T47D (cell line): ENCODE measurements around the gene PKD2.

ENCODE experiments used
- DNase-seq, 2 experiments: peaks; one replicate each; pipeline versions ENCODE4 v3.0.0 to v3.0.0-alpha.2; 2011 to 2012; ENCODE audit warnings: low read depth in 1 of 2, low spot score in 1 of 2
- JUND ChIP-seq: IDR thresholded peaks from 2 replicates; pipeline ENCODE4 v1.6.1; 2012; ENCODE audit warnings: low read depth
- in situ Hi-C: cut with HindIII; loops from 2 replicates; pipeline ENCODE4 v1.10.0; 2016; ENCODE audit warnings: low sequenced_read_pairs, low pct_unique_long_range_greater_than_20kb

PKD2 gene

DNA sequence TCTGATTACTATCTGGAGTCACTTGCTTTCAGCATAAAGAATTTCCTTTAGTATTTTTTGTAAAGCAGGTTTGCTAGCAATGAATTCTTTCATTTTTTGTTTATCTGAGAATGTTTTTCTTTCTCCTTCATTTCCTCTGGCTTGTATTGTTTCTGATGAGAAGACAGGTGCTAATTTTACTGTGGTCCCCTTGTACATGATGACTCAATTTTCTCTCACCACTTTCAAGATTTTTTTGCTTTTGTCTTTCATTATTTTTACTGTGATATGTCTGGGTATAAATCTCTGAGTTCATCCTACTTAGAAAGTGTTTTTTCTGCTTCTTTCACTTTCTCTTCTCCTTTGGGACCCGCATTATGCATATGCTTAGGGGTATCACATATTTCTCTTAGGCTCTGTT lies 62.6 kb downstream of the PKD2 start:
- no peak for TF ChIP-seq JUND
- in situ Hi-C loops: no loop called here
- DNase-seq: no peak

DNA sequence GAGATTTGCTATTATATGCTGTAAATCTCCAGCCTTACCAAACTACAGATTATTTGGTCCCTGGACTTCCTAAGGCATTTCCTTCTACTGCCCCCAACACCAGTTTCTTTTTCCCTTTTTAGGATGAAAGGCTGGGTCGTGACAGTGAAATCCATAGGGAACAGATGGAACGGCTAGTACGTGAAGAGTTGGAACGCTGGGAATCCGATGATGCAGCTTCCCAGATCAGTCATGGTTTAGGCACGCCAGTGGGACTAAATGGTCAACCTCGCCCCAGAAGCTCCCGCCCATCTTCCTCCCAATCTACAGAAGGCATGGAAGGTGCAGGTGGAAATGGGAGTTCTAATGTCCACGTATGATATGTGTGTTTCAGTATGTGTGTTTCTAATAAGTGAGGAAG lies 67.9 kb downstream of the PKD2 start:
- in situ Hi-C loops: no loop called here
- no peak for TF ChIP-seq JUND
- DNase-seq: no peak

DNA sequence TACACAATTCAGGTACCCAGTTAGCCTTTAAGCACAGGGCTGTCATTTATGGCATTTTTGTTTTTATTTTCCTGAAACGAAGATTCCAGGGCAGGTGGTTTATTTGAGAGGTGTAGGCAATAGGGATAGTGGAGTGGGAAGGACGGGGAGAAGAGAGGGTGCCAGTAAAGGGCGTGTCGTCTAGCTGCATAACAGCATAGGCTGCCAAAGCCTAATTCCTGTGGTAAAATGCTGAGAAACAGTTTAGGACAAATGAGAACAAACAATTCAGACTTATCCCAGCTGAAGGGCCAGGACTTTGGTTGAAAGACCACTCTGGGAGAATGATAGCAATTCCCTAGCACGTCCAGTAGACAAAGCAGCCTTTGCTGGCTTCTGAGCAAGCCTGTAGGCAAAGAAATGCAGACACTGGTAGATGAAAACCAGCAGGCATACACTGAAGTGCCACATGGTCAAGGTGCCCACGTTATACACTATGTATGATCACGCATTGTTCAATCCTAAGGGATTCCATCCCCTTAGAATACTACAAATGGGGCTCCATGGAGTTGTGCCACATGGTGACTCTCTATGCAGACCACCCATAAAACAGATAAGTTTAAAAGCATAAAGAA lies 70.6 kb downstream of the PKD2 start:
- no peak for TF ChIP-seq JUND
- in situ Hi-C loops: no loop called here
- DNase-seq: no peak

DNA sequence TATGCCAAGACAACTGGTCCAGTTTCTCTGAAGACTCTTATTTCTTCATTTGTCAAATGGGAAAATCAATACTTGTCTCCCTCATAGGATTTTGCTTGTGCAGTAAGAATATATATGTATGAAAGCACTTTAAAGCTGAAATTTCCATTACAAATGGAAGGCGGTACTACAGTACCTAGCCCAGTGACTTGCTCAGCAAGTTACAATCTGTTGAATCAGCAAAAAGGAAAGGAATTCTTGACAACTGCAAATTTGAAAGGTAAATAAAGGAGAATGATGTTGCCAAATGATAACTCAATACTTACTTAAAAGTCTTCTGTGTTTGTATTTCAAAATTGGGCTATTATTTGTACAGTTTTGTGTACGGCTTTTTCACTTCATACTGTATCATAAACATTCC lies 71.1 kb downstream of the PKD2 start:
- DNase-seq: no peak
- in situ Hi-C loops: no loop called here
- TF ChIP-seq JUND: no peak

DNA sequence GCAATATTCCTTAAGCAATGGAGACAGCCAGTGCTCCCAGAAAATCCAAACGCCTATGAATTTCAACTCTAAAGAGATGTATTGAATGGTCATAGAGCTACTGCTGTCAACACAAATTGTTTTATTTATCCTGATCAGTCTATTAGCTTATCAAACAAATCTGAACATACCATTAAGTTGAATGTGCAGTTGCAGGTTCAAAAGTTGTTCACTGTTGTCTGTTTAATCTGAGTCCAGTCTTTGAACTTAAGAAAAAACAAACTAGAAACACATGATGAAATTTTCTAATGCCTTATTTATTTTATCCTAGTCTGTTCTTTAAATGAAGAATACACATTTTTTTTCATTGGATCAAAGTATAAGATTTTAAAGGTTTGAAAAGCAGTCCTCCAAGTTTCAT lies 73.2 kb downstream of the PKD2 start:
- TF ChIP-seq JUND: no peak
- in situ Hi-C loops: no loop called here
- no peak for DNase-seq

DNA sequence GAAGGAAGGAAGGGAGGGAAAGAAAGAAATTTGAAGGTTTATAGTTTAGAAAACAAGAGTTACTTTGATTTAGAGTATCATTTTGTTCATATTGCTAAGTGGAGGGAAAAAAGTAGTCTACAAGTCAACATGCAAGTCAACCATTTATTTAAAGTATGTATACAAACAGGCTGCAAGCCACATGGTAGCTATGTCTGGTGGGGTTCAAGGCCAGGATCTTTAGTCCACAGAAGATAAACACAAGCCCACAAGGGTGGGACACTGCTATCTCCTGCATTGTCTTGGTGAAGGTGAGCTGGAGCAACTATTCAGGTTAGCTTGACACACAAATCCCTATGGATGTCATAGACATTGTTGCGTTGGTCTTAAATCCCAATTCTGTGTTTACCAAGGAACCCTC lies 79.6 kb downstream of the PKD2 start:
- no peak for TF ChIP-seq JUND
- DNase-seq: no peak

DNA sequence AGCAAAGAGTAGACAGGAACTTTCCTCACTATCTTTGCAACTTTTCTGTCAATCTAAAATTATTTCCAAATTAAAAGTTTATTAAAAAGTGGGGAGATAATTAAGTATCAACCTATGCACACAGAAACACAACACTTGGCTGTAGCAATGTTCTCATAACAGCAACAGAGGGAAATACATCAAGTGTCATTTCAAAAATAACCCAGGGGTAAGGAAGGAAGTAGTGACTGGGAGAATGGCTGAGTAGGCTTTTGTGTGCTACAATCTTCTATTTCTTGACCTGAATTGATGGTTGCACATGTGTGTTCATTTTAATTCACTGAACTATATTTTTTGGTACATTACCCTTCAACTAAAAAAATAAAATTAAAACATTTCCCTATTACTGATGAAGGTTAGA lies 83.5 kb downstream of the PKD2 start:
- in situ Hi-C loops: no loop called here
- DNase-seq: no peak
- TF ChIP-seq JUND: no peak

More for the DNA sequence above, 79.6 kb downstream of the PKD2 start:
- in situ Hi-C loops: no loop called here

DNA sequence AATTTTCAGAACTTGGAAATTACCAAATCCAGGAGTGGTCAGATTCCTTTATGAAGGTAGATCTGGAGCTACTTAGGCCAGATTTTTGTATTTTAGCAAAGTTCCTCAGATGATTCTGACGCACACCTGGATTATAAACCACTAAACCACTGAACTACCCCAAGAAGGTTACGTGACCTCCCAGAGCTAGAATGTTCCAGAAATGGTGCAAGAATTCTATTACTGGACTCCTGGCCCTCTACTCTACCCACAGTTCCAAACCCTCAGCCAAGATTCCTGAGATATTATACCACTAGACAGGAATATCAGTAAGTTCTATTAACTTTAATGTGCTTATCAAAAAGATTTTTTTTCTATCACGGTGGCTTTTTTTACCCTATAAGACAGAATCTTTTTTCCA lies 83.9 kb downstream of the PKD2 start:
- no peak for DNase-seq
- TF ChIP-seq JUND: no peak
- in situ Hi-C loops: no loop called here

DNA sequence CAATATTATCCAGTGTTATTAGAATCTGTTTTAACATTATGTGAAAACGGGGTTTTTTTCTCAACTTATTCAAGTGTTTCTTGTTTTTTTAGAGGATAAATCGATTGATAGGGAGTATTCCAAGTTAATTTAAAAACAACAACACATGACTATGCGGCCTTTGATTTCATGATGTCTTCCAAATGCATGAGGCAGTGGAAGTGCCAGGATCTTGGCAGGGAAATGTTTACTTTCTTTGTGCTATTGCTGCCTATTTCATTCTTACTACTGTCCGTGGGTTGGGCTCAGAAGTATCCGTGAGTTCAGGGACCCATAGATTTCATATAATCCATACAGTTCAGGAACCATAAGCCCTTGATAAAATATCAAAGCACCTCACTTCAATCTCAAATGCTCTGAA lies 86.4 kb downstream of the PKD2 start:
- in situ Hi-C loops: no loop called here
- DNase-seq: no peak

DNA sequence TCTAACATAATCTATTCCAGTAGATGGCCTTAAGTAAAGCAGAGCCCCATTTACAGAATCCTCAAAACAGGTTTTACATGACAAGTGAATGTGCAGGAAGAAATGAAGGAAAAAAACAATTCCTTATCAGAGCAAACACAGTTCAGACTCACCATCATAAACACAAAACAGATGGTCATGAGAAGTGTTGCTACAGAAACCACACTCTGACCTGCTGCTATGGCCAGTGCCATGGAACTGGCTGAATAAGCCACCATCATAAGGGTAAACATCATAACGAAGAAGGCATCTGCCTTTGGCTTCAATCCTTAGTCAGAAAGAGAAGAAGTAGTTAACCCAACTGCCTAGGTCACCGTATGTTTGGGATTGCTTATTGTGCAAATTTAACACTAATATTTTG lies 89.9 kb downstream of the PKD2 start:
- no peak for DNase-seq
- in situ Hi-C loops: no loop called here
- TF ChIP-seq JUND: no peak

More for the DNA sequence above, 86.4 kb downstream of the PKD2 start:
- TF ChIP-seq JUND: no peak

DNA sequence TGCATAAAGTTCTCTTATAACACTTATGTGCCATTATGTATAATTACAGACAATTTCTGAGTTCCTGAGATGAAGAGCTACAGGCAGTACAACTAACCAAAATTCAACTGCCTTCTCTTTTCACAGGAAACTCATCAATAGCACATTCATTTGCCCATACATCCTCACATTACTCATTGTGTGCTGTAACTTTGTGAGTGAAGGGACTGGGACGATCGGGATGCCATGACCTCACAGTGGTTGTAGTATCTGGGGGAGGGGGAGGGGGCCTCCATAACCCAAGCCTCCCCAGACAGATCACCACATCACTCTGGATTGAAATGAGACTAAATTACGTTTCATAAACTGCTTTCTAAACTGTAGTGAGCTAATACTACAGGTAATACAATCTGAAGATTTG lies 90.3 kb downstream of the PKD2 start:
- in situ Hi-C loops: no loop called here
- no peak for TF ChIP-seq JUND
- DNase-seq: no peak

DNA sequence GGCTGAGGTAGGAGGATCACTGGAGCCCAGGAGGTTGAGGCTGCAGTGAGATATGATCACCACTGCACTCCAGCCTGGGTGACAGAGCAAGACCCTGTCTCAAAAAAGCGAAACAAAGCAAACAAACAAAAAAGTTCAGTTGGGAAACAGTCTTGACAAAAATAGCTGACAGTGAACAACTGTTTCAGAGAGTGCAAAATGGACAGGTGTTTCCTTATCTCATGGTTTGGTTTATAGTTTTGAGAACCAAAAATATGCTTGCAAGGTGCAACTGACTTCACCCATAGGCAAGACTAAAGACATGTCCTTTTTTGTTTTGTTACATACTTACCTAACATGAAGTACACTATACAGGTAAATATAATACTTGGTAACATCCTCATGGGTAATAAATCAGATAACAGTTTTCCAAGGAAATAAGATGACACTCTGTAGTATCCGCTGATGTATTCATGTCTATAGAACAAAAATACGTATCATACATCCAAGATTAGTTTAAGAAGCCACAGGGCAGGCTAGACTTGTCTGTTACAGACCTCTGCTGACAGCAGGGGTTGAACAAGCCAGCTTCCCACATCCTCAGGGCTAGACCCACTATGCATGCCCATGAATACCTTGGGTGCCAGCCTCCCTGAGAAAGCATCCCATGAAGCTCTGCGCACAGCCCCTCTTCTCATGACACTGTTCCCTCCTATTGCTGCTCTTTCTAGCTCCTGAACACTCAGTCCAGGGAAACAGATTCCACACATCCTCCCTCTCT lies 91.7 kb downstream of the PKD2 start:
- DNase-seq: no peak
- no peak for TF ChIP-seq JUND
- in situ Hi-C loops: no loop called here

DNA sequence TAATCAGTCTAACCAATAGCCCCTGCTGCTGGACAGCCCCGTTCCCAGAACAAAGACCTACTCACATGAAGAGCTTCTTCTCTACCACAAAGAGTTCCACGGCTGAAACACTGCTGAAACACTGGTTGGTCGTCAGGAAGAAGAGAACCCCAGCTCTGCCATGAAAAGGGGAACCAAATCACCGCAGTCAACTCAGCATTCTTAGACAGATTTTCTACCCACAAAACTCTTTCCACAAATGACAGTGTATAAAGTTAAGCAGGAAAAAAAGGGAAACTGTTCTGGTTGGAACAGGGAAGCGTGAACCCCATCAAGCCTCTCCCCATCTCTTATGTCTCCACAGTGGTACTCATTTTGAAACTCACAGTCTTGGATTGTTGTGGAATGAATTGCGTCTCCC lies 93.7 kb downstream of the PKD2 start:
- no peak for TF ChIP-seq JUND
- DNase-seq: no peak
- in situ Hi-C loops: no loop called here

DNA sequence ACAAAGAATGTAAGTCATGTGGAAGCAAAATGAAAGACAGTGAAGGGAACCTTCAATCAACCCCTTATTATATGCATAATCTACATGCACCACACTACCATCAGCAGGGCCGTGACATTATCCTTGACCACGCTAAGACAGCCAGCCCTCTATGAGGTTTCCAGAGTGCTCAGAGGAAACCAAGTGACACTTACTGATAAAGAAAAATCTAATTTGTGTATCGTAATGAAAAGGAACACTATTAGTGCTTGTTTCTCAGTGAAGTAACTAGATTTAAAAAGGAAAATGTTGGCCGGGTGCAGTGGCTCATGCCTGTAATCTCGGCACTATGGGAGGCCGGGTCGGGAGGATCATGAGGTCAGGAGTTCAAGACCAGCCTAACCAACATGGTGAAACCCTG lies 94.6 kb downstream of the PKD2 start:
- no peak for DNase-seq
- in situ Hi-C loops: no loop called here
- TF ChIP-seq JUND: no peak
